SK-N-SH (cell line): ENCODE results near the gene MLXIPL. TPM values are rescaled to one million over a fixed set of nuclear protein-coding genes. Genes with fewer than 3 reads are reported as not detected.
"Not testable (repeated sequence)": the region's sequence is repeated elsewhere in the genome, so short reads cannot be mapped to it uniquely, and the experiment has no call there.

ENCODE experiments used
- CTCF ChIA-PET: fragments of 300-600, 350-600 bp; formaldehyde crosslinking; extraction: SDS; loops from one replicate; lab custom pipeline; 2021; lab: Yijun Ruan, JAX
- POLR2A ChIA-PET: fragments of 350-600 bp; sonication (Branson Sonifier 250); formaldehyde crosslinking; extraction: SDS; loops from one replicate; lab custom pipeline; 2020; ENCODE audit warnings: antibody characterized with exemption, inconsistent platforms; lab: Yijun Ruan, JAX
- DNase-seq: peaks from one replicate; pipeline ENCODE4 v3.0.0; 2012
- H2AFZ ChIP-seq: fragments of 200-600 bp; sonication (generic); 2 replicates; pipeline ENCODE4 v1.8.1; 2016; ENCODE audit warnings: antibody characterized with exemption, mild to moderate bottlenecking, low read depth
- H3F3A ChIP-seq: fragments of 200-600 bp; sonication (generic); replicated peaks from 2 replicates; pipeline ENCODE3; 2016; ENCODE audit warnings: antibody characterized with exemption, mild to moderate bottlenecking; ENCODE audit not compliant: insufficient read depth
- H3K27ac ChIP-seq, 2 experiments: fragments of 200-500 bp in 1 of 2; fragments of 200-600 bp in 1 of 2; sonication (Bioruptor generic) in 1 of 2; sonication (generic), shearing (Covaris generic) in 1 of 2; 2 replicates each; pipeline versions ENCODE4 v1.5.1 to v1.6.1; 2014 to 2016; ENCODE audit warnings: low read depth in 2 of 2, inconsistent platforms in 1 of 2, low read length in 1 of 2, mild to moderate bottlenecking in 1 of 2, mixed read lengths in 1 of 2
- H3K27me3 ChIP-seq: fragments of 200-600 bp; sonication (generic), shearing (Covaris generic); 2 replicates; pipeline ENCODE4 v1.6.1; 2016; ENCODE audit warnings: mixed run types; ENCODE audit not compliant: insufficient read depth
- H3K36me3 ChIP-seq, 2 experiments: fragments of 200-500 bp in 1 of 2; fragments of 200-600 bp in 1 of 2; sonication (Bioruptor generic) in 1 of 2; sonication (generic) in 1 of 2; replicated peaks in 1 of 2; 2 replicates each; pipeline versions ENCODE3 to v1.5.1; 2014 to 2016; ENCODE audit warnings: low read length in 1 of 2, mild to moderate bottlenecking in 1 of 2; ENCODE audit not compliant: insufficient read depth in 2 of 2, control insufficient read depth in 1 of 2
- H3K4me1 ChIP-seq, 2 experiments: fragments of 200-500 bp in 1 of 2; fragments of 200-600 bp in 1 of 2; sonication (Bioruptor generic) in 1 of 2; sonication (generic), shearing (Covaris generic) in 1 of 2; 2 replicates each; pipeline versions ENCODE4 v1.5.1 to v1.6.1; 2014 to 2016; ENCODE audit warnings: low read depth in 1 of 2, low read length in 1 of 2, mixed run types in 1 of 2; ENCODE audit not compliant: insufficient read depth in 2 of 2, control insufficient read depth in 1 of 2
- H3K4me2 ChIP-seq: fragments of 200-600 bp; sonication (generic), shearing (Covaris generic); 2 replicates; pipeline ENCODE4 v1.6.1; 2017; ENCODE audit warnings: mixed run types
- H3K4me3 ChIP-seq, 2 experiments: fragments of 200-500 bp in 1 of 2; fragments of 200-600 bp in 1 of 2; sonication (Bioruptor generic) in 1 of 2; sonication (generic), shearing (Covaris generic) in 1 of 2; 2 replicates each; pipeline versions ENCODE4 v1.5.1 to v1.8.1; 2014 to 2016; ENCODE audit warnings: low read depth in 2 of 2, inconsistent platforms in 1 of 2, low read length in 1 of 2, mild to moderate bottlenecking in 1 of 2, mixed read lengths in 1 of 2, moderate library complexity in 1 of 2
- H3K79me2 ChIP-seq: fragments of 200-600 bp; sonication (generic); 2 replicates; pipeline ENCODE4 v1.8.1; 2017; ENCODE audit warnings: mild to moderate bottlenecking; ENCODE audit not compliant: insufficient read depth
- H3K9ac ChIP-seq: fragments of 200-600 bp; sonication (generic); 2 replicates; pipeline ENCODE4 v1.6.1; 2017; ENCODE audit warnings: mixed run types
- H3K9me2 ChIP-seq: fragments of 200-600 bp; sonication (generic); 2 replicates; pipeline ENCODE4 v1.6.1; 2017; ENCODE audit warnings: mixed run types
- H3K9me3 ChIP-seq: fragments of 200-600 bp; sonication (generic); 2 replicates; pipeline ENCODE4 v1.6.1; 2017; ENCODE audit warnings: mixed run types, mild to moderate bottlenecking, moderate library complexity
- H4K20me1 ChIP-seq: fragments of 200-600 bp; sonication (generic); 2 replicates; pipeline ENCODE4 v1.6.1; 2017; ENCODE audit warnings: mild to moderate bottlenecking, mixed run types; ENCODE audit not compliant: insufficient read depth
- CTCF ChIP-seq: fragments of 200-600 bp; sonication (generic); IDR thresholded peaks from 2 replicates; pipeline ENCODE4 v1.6.1; 2017; ENCODE audit warnings: antibody characterized with exemption, mild to moderate bottlenecking, moderate library complexity
- EZH2phosphoT487 ChIP-seq: fragments of 200-600 bp; sonication (generic); IDR thresholded peaks from 2 replicates; pipeline ENCODE4 v1.6.1; 2017; ENCODE audit warnings: low read depth, mixed run types, mild to moderate bottlenecking, antibody characterized with exemption, moderate library complexity, borderline replicate concordance
- GATA2 ChIP-seq: sonication (generic); formaldehyde crosslinking; IDR thresholded peaks from 2 replicates; pipeline ENCODE4 v1.5.0; 2020; ENCODE audit warnings: mild to moderate bottlenecking, missing genetic modification reagents
- JUND ChIP-seq: IDR thresholded peaks from 2 replicates; pipeline ENCODE4 v1.4.0; 2012
- MEF2A ChIP-seq: IDR thresholded peaks from 2 replicates; pipeline ENCODE4 v1.4.0; 2012; ENCODE audit warnings: low read depth, borderline replicate concordance
- MXI1 ChIP-seq: IDR thresholded peaks from 2 replicates; pipeline ENCODE4 v1.6.1; 2012; ENCODE audit warnings: mild to moderate bottlenecking, low read depth, low read length, improper control_type of control experiment
- SMC3 ChIP-seq: IDR thresholded peaks from 2 replicates; pipeline ENCODE4 v1.6.1; 2012; ENCODE audit warnings: low read depth, low read length, improper control_type of control experiment
- WGBS: methylation state at CpG from one replicate; pipeline ENCODE4 v1.1.6; 2017; ENCODE audit warnings: low lambda C conversion rate; 5-methylcytosine and 5-hydroxymethylcytosine counted together
- polyA plus RNA-seq, 3 experiments: library from polyadenylated mRNA; depleted of rRNA; stranded (reverse); fragments of >200 nt; gene quantifications; 2 replicates each; pipeline ENCODE4 v1.2.3, GENCODE V29; 2012
- TF ChIP-seq, protein P1 (sequence below): fragments of 150-350 bp; IDR thresholded peaks from 2 replicates; pipeline ENCODE4 v1.6.1; 2017; ENCODE audit warnings: antibody characterized with exemption, low read length, low read depth, borderline replicate concordance

Gene MLXIPL
- polyA plus RNA-seq, 1 of the 3 experiments (the other 2 are of a cell fraction): 0.21 TPM

DNA sequence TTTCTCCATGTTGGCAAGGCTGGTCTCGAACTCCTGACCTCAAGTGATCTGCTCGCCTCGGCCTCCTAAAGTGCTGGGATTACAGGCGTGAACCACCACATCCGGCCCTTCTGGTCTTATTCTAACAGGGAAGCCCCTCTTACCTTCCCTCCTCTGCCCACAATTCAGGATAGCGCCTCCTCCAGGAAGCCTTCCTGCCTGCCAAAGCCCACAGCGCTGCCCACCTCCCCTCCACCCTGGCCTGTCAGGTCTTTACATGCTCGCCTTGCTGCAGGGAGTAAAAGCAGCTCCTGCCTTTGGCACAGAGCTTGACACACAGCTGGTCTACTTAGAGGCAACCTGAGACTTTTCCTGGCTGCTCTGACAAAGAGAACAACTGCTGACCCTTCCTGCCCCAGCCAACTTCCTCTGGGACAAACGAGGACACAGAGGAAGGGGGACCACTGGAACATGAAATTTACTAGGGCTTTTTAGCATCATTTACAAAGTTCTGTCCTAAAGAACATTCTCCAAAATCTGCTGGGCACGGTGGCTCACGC lies 13.2 kb downstream of the MLXIPL start:
- Histone ChIP-seq H3K9me3 (no peaks in the 10 kb centered on the region), H3K4me3 (no peak overlapping the region), H3K36me3 (no peaks in the 10 kb centered on the region), H3F3A (peaks cover 7% of the 10 kb centered on the region), H3K9me2 (no peaks in the 10 kb centered on the region), H3K27me3 (peaks cover 2% of the 10 kb centered on the region; the same call in 1 of the 2 replicates), H3K79me2 (no peaks in the 10 kb centered on the region), H4K20me1 (no peaks in the 10 kb centered on the region), H3K27ac (no peak overlapping the region), H2AFZ (no peak overlapping the region), H3K4me2 (no peak overlapping the region), H3K4me1 (no peaks in the 10 kb centered on the region; a peak in 1 of 4 replicates), H3K9ac (no peak overlapping the region)
- WGBS: 84% methylated on average over 11 of the region's 11 CpGs
- no peak for TF ChIP-seq MXI1
- TF ChIP-seq EZH2phosphoT487: no peak
- TF ChIP-seq CTCF: peak; percentile 21; the same call in 1 of the 2 replicates
- ChIA-PET CTCF (interaction anchor here (1.6 to 16.3 kb wide), 4 partner anchors 9 to 123 kb away, joined by 4 to 326 read pairs (median 141); partner anchors contain the start of genes ABHD11, STX1A and VPS37D), POLR2A (no interaction called here)
- DNase-seq: no peak

DNA sequence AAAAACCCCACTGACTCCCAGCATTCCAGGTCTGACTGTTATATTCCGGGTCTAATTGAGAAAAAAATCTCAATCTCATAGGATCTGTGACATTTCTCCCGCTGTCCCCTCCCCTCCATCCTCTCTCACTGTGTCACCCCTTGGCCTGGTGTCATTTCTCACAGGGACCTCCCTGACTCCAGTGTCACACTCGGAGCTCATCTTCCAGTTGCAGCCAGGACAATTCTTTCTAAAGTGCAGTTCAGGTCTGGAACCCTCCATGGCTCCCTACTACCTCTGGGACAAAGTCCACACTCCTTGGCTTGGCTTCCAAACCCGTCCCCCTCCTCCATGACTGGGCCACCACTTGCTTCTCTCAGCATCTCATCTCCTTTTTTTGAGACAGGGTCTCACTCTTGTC lies 14.2 kb downstream of the MLXIPL start:
- no peak overlapping the region for H2AFZ ChIP-seq

DNA sequence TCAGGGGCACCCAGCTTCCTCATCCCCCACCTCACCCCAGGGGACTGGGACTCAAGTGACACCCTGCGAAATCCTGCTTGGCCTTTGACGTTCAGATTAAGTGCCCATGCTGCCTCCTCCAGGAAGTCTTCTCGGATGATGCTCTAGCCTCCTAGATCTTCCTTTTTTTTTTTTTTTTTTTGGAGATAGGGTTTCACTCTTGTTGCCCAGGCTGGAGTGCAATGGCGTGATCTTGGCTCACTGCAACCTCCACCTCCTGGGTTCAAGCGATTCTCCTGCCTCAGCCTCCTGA lies 16.7 kb downstream of the MLXIPL start:
- not testable (repeated sequence) for H3K9me2 ChIP-seq, H3K4me2 ChIP-seq, H3K4me1 ChIP-seq, DNase-seq, H3K27ac ChIP-seq, H3F3A ChIP-seq, H3K79me2 ChIP-seq, H2AFZ ChIP-seq, H3K9me3 ChIP-seq, H3K4me3 ChIP-seq, H3K9ac ChIP-seq, H3K36me3 ChIP-seq, H4K20me1 ChIP-seq
- ChIA-PET POLR2A (interaction anchor here (1.1 to 1.5 kb wide), 3 partner anchors 29 to 127 kb away, joined by 3 to 4 read pairs (median 3); partner anchors contain the start of gene TBL2), CTCF (interaction anchor here (0.6 to 16.3 kb wide), 61 partner anchors 13 to 774 kb away, joined by 3 to 326 read pairs (median 6); partner anchors contain the start of genes ABHD11, BAZ1B, BUD23 and DNAJC30)
- 72% methylated on average over 5 of the region's 5 CpGs for WGBS
- H3K27me3 ChIP-seq: peaks cover 13% of the 10 kb centered on the region

More for the DNA sequence above, 14.2 kb downstream of the MLXIPL start:
- no peak overlapping the region for H3K9ac ChIP-seq
- H3K9me2 ChIP-seq: no peaks in the 10 kb centered on the region
- no peaks in the 10 kb centered on the region for H3K36me3 ChIP-seq
- no peak overlapping the region for H3K4me2 ChIP-seq
- H3K4me1 ChIP-seq: no peaks in the 10 kb centered on the region; a peak in 1 of 4 replicates
- POLR2A ChIA-PET: no interaction called here
- H3K4me3 ChIP-seq: no peak overlapping the region
- no peak for DNase-seq
- no peaks in the 10 kb centered on the region for H3K9me3 ChIP-seq
- peaks cover 7% of the 10 kb centered on the region for H3F3A ChIP-seq
- H3K27ac ChIP-seq: no peak overlapping the region
- no peaks in the 10 kb centered on the region for H4K20me1 ChIP-seq
- CTCF ChIA-PET: interaction anchor here (1.0 to 16.3 kb wide), 6 partner anchors 13 to 245 kb away, joined by 3 to 326 read pairs (median 119); partner anchors contain the start of genes ABHD11, MLXIPL, STX1A and VPS37D
- H3K27me3 ChIP-seq: peaks cover 11% of the 10 kb centered on the region
- 53% methylated on average over 4 of the region's 4 CpGs for whole genome bisulfite sequencing
- no peaks in the 10 kb centered on the region for H3K79me2 ChIP-seq
- TF ChIP-seq, protein P1, sequence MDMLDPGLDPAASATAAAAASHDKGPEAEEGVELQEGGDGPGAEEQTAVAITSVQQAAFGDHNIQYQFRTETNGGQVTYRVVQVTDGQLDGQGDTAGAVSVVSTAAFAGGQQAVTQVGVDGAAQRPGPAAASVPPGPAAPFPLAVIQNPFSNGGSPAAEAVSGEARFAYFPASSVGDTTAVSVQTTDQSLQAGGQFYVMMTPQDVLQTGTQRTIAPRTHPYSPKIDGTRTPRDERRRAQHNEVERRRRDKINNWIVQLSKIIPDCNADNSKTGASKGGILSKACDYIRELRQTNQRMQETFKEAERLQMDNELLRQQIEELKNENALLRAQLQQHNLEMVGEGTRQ: no peak
- TF ChIP-seq SMC3 (no peak), MEF2A (no peak), GATA2 (no peak), JUND (no peak)
